Ishikawa (cell line): ENCODE results near the gene S1PR2.

Experiments used
- CEBPB ChIP-seq: IDR thresholded peaks from 2 replicates; pipeline ENCODE4 v1.6.1; 2012
- CREB1 ChIP-seq: IDR thresholded peaks from 2 replicates; pipeline ENCODE4 v1.6.1; 2012; ENCODE audit warnings: low read depth
- EGR1 ChIP-seq: IDR thresholded peaks from 2 replicates; pipeline ENCODE4 v1.6.1; 2012
- EP300 ChIP-seq: IDR thresholded peaks from 2 replicates; pipeline ENCODE4 v1.6.1; 2012; ENCODE audit warnings: borderline replicate concordance
- FOXM1 ChIP-seq: IDR thresholded peaks from 2 replicates; pipeline ENCODE4 v1.6.1; 2012; ENCODE audit warnings: low read depth, borderline replicate concordance
- NFIC ChIP-seq: IDR thresholded peaks from 2 replicates; pipeline ENCODE4 v1.6.1; 2012
- RAD21 ChIP-seq: IDR thresholded peaks from 2 replicates; pipeline ENCODE4 v1.6.1; 2012; ENCODE audit warnings: low read depth
- TAF1 ChIP-seq: IDR thresholded peaks from 2 replicates; pipeline ENCODE4 v1.6.1; 2012; ENCODE audit warnings: low read depth, mild to moderate bottlenecking
- TCF12 ChIP-seq: IDR thresholded peaks from 2 replicates; pipeline ENCODE4 v1.6.1; 2012; ENCODE audit warnings: low read depth
- TEAD4 ChIP-seq: IDR thresholded peaks from 2 replicates; pipeline ENCODE4 v1.6.1; 2012
- YY1 ChIP-seq: IDR thresholded peaks from 2 replicates; pipeline ENCODE4 v1.6.1; 2012; ENCODE audit warnings: low read depth
- ZBTB7A ChIP-seq: IDR thresholded peaks from 2 replicates; pipeline ENCODE4 v1.6.1; 2012; ENCODE audit warnings: low read depth
- TF ChIP-seq, protein P1 (sequence below): IDR thresholded peaks from 2 replicates; pipeline ENCODE4 v1.6.1; 2012
- TF ChIP-seq, protein P2 (sequence below): IDR thresholded peaks from 2 replicates; pipeline ENCODE4 v1.6.1; 2012
- TF ChIP-seq, protein P3 (sequence below): IDR thresholded peaks from 2 replicates; pipeline ENCODE4 v1.6.1; 2012; ENCODE audit warnings: low read depth, mild to moderate bottlenecking

S1PR2 gene

DNA sequence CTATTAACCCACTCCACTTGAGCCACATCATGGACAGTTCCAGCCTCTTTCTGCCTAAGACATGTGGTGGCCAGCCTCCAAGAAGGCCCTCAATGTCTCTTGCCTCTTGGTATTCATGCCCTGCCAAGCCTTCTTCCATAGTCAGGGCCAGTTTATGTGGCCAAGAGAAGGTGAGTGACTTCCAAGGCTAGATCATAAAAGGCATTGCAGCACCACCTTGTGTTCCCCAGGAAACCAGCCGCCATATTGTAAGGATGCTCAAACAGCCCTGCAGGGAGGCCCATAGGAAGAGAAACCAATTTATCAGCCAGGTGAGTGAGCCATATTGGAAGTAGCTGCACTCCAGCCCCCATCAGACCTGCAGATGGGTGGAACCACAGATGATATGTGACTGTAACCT, 24.1 kb downstream of the S1PR2 start:
- TF ChIP-seq FOXM1 (no peak), YY1 (peak; percentile 77)

DNA sequence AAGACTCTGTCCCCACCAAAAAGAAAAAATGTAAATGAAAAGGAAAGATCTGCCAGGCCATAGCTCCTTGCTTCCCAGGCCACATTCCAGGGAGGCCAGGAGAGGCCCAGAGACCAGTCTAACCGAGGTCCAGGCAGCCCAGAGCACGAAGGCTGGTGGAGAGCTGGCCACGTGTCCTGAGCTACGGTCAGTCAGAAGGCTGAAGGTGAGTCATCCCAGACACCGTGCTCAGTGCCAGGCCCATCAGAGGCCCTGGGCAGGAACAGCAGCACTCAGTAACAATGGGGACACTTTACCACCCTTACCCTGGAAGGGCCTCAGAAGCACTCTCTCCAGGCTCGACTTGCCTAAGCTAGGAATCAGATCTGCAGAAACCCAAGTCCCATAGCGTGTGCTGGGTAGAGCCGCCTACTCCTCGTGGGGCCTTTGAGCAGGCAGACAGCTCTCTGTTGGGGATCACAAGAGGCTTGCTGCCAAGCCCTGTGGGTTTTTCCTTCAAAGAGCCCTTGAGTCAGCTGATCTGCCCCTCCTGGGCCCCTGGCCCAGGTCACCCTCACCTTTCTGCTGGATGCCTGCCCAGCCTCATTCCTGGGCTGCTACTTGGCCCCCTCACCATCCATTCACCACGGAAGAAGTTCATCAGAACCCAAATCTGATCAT, 24.8 kb downstream of the S1PR2 start:
- peak; percentile 35; the same call in 1 of the 2 replicates for TF ChIP-seq NFIC
- no peak for TF ChIP-seq EGR1
- TF ChIP-seq, protein P1, sequence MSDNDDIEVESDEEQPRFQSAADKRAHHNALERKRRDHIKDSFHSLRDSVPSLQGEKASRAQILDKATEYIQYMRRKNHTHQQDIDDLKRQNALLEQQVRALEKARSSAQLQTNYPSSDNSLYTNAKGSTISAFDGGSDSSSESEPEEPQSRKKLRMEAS: peak; percentile 99
- TF ChIP-seq, protein P2, sequence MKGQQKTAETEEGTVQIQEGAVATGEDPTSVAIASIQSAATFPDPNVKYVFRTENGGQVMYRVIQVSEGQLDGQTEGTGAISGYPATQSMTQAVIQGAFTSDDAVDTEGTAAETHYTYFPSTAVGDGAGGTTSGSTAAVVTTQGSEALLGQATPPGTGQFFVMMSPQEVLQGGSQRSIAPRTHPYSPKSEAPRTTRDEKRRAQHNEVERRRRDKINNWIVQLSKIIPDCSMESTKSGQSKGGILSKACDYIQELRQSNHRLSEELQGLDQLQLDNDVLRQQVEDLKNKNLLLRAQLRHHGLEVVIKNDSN: peak; percentile 91
- no peak for TF ChIP-seq YY1
- peak; percentile 40; the same call in 1 of the 2 replicates for TF ChIP-seq TCF12
- no peak for TF ChIP-seq EP300
- TF ChIP-seq RAD21: no peak
- TF ChIP-seq TEAD4: peak; percentile 77

DNA sequence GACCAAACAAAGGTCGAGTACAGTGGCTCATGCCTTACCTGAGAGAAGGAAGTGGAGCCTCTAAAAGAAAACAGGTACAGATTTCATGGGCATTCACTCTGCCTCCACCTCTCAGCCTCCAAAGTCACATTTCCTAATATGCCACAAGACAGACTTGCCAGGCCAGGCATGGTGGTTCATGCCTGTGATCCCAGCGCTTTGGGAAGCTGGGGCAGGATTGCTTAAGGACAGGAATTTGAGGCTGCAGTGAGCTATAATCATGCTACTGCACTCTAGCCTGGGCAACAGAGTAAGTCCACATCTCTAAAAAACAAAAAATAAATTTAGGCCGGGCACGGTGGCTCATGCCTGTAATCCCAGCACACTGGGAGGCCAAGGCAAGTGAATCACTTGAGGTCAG, 25.5 kb downstream of the S1PR2 start:
- TF ChIP-seq, protein P1: no peak
- TF ChIP-seq CEBPB (no peak), EGR1 (no peak), NFIC (no peak), TEAD4 (no peak), TAF1 (no peak), YY1 (no peak), FOXM1 (no peak), ZBTB7A (no peak), EP300 (no peak), TCF12 (no peak), CREB1 (no peak), RAD21 (no peak)
- TF ChIP-seq, protein P3, sequence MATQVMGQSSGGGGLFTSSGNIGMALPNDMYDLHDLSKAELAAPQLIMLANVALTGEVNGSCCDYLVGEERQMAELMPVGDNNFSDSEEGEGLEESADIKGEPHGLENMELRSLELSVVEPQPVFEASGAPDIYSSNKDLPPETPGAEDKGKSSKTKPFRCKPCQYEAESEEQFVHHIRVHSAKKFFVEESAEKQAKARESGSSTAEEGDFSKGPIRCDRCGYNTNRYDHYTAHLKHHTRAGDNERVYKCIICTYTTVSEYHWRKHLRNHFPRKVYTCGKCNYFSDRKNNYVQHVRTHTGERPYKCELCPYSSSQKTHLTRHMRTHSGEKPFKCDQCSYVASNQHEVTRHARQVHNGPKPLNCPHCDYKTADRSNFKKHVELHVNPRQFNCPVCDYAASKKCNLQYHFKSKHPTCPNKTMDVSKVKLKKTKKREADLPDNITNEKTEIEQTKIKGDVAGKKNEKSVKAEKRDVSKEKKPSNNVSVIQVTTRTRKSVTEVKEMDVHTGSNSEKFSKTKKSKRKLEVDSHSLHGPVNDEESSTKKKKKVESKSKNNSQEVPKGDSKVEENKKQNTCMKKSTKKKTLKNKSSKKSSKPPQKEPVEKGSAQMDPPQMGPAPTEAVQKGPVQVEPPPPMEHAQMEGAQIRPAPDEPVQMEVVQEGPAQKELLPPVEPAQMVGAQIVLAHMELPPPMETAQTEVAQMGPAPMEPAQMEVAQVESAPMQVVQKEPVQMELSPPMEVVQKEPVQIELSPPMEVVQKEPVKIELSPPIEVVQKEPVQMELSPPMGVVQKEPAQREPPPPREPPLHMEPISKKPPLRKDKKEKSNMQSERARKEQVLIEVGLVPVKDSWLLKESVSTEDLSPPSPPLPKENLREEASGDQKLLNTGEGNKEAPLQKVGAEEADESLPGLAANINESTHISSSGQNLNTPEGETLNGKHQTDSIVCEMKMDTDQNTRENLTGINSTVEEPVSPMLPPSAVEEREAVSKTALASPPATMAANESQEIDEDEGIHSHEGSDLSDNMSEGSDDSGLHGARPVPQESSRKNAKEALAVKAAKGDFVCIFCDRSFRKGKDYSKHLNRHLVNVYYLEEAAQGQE: no peak
- TF ChIP-seq, protein P2: no peak

DNA sequence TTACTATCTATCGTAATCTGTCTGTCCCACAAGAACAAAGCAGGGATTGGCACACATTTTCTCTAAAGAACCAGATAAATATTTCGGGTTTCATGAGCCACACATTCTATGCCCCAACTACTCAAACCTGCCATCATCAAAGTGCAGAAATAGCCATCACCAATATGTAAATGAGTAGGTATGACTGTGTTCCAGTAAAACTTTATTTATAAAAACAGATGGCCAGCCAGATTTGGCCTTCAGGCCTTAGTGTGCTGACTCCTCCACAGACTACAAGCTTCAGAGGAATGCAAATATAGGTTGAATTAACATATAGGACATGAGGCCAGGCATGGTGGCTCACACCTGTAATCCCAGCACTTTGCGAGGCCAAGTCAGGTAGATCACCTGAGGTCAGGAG, 27.4 kb downstream of the S1PR2 start:
- TF ChIP-seq, protein P3: no peak
- TF ChIP-seq TEAD4 (no peak), CREB1 (no peak)
- TF ChIP-seq, protein P2: no peak

DNA sequence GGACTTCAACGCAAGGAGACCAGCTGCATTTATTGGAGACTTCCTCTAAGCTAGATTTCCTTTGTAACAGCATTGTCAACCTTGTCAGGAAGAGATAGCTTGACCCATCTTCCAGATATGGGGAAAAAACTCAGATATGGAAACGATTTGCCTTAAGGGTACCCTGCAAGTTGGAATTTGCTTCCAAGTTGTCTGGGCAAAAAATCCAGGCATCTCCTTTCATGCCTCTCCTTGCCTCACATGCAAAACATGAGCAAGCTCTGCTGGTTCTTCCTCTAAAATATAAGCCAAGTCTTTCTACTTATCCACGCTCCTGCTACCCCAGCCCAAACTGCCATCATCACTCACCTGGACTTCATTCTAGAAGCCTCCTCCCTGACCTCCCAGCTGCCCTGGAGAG, 30.0 kb downstream of the S1PR2 start:
- TF ChIP-seq, protein P3: no peak
- no peak for TF ChIP-seq FOXM1
- TF ChIP-seq, protein P2: no peak
- TF ChIP-seq TEAD4: no peak
- no peak for TF ChIP-seq EP300
- no peak for TF ChIP-seq CEBPB
- TF ChIP-seq TCF12: no peak
- TF ChIP-seq, protein P1: no peak
- no peak for TF ChIP-seq ZBTB7A
- TF ChIP-seq NFIC: no peak
- TF ChIP-seq CREB1: no peak
- TF ChIP-seq RAD21: no peak
- no peak for TF ChIP-seq YY1
- TF ChIP-seq TAF1: no peak
- no peak for TF ChIP-seq EGR1
